K562 (cell line): ENCODE data around the gene FSTL4.

ENCODE experiments used
- EP300 ChIP-seq: IDR thresholded peaks from 2 replicates; pipeline ENCODE4 v1.6.1; 2012; ENCODE audit warnings: low read length, improper control_type of control experiment
- POLR2A ChIP-seq: fragments of 450-650 bp; conservative IDR thresholded peaks from 2 replicates; pipeline ENCODE4 v1.6.1; 2016
- RFX5 ChIP-seq: IDR thresholded peaks from 2 replicates; pipeline ENCODE4 v1.6.1; 2011; ENCODE audit warnings: low read depth, mild to moderate bottlenecking, improper control_type of control experiment, low read length

GRCh38 chr5:133607451-133607850 is 4.9 kb downstream of the FSTL4 start:
- TF ChIP-seq RFX5 (no peak), EP300 (no peak), POLR2A (no peak)
